Common myeloid progenitor, CD34-positive (primary cell): ENCODE measurements around the gene DBN1.

Source experiments
- CTCF ChIA-PET: fragments of 350-600 bp; sonication (Branson Sonifier 250); formaldehyde crosslinking; loops from one replicate; lab custom pipeline; 2021; ENCODE audit warnings: antibody characterized with exemption; lab: Charles Lee
- POLR2A ChIA-PET: fragments of 350-600 bp; sonication (Branson Sonifier 250); formaldehyde crosslinking; loops from one replicate; lab custom pipeline; 2021; ENCODE audit warnings: antibody characterized with exemption; lab: Charles Lee
- DNase-seq, 3 donors: peaks; one replicate each; pipeline versions ENCODE4 v3.0.0 to v3.0.0-alpha.2; 2013
- H3K27ac ChIP-seq, 2 experiments: 1 replicate in 1 of 2; 2 replicates in 1 of 2; pipeline ENCODE4 v1.7.0; 2013; ENCODE audit warnings: inconsistent platforms in 2 of 2, low read length in 2 of 2, mild to moderate bottlenecking in 2 of 2, low read depth in 1 of 2, moderate library complexity in 1 of 2; ENCODE audit not compliant: severe bottlenecking in 2 of 2, insufficient read depth in 1 of 2, poor library complexity in 1 of 2
- H3K27me3 ChIP-seq, 5 experiments: replicated peaks in 2 of 5; 1 replicate in 3 of 5; 2 replicates in 2 of 5; pipeline versions ENCODE4 v1.6.1 to v1.7.0; 2013; ENCODE audit warnings: low read length in 4 of 5, mild to moderate bottlenecking in 2 of 5, moderate library complexity in 2 of 5, inconsistent platforms in 1 of 5; ENCODE audit not compliant: insufficient read depth in 5 of 5, control insufficient read depth in 4 of 5
- H3K36me3 ChIP-seq, 4 experiments: 1 replicate in 2 of 4; 2 replicates in 2 of 4; pipeline versions ENCODE4 v1.6.1 to v1.7.0; 2013; ENCODE audit warnings: low read length in 3 of 4, control low read depth in 1 of 4, mild to moderate bottlenecking in 1 of 4; ENCODE audit not compliant: control insufficient read depth in 4 of 4, insufficient read depth in 4 of 4
- H3K4me1 ChIP-seq, 4 experiments: 1 replicate in 3 of 4; 2 replicates in 1 of 4; pipeline versions ENCODE4 v1.6.1 to v1.7.1; 2013; ENCODE audit warnings: low read length in 3 of 4, mild to moderate bottlenecking in 3 of 4, control low read depth in 1 of 4, inconsistent platforms in 1 of 4, moderate library complexity in 1 of 4; ENCODE audit not compliant: control insufficient read depth in 4 of 4, insufficient read depth in 4 of 4; ENCODE audit errors: control extremely low read depth in 1 of 4
- H3K4me3 ChIP-seq, 7 experiments: 1 replicate in 4 of 7; 2 replicates in 3 of 7; pipeline versions ENCODE4 v1.5.1 to v1.7.0; 2013; ENCODE audit warnings: mild to moderate bottlenecking in 7 of 7, low read length in 6 of 7, moderate library complexity in 6 of 7, inconsistent platforms in 2 of 7, low read depth in 2 of 7, control low read depth in 1 of 7; ENCODE audit not compliant: insufficient read depth in 4 of 7, control insufficient read depth in 1 of 7; ENCODE audit errors: extremely low read depth in 1 of 7
- H3K9me3 ChIP-seq, 5 experiments: 1 replicate in 4 of 5; 2 replicates in 1 of 5; pipeline versions ENCODE4 v1.6.1 to v1.7.1; 2013; ENCODE audit warnings: low read length in 4 of 5, mild to moderate bottlenecking in 2 of 5, inconsistent platforms in 1 of 5, low read depth in 1 of 5, moderate library complexity in 1 of 5; ENCODE audit not compliant: control insufficient read depth in 4 of 5, insufficient read depth in 2 of 5; ENCODE audit errors: control extremely low read depth in 1 of 5
- WGBS: methylation state at CpG from one replicate; pipeline ENCODE4 v1.1.5; 2013; ENCODE audit not compliant: insufficient coverage; 5-methylcytosine and 5-hydroxymethylcytosine counted together

DBN1 gene

GRCh38 chr5:177509991-177510566, 36.6 kb upstream of the DBN1 start:
- peak overlapping the region; percentile 58 to 82 for H3K27ac ChIP-seq
- 23% methylated on average over 7 of the region's 11 CpGs for WGBS
- H3K27me3 ChIP-seq: no peaks in the 10 kb centered on the region
- peaks cover 0 to 56% (median 49%) of the 10 kb centered on the region in 4 experiments for H3K36me3 ChIP-seq
- ChIA-PET POLR2A (interaction anchor here (0.6 to 1.0 kb wide), 2 partner anchors 56 to 396 kb away, joined by 3 read pairs; no protein-coding TSS in a partner anchor), CTCF (interaction anchor here (1.2 to 12.3 kb wide), 8 partner anchors 11 to 120 kb away, joined by 3 to 206 read pairs (median 4); partner anchors contain the start of gene PDLIM7)
- H3K4me3 ChIP-seq: peak overlapping the region; percentile 3 to 83 (median 71)
- peak in 2 of 3 donors; percentile 24 to 46 for DNase-seq
- peaks cover 3 to 51% (median 47%) of the 10 kb centered on the region in 4 experiments for H3K4me1 ChIP-seq
- no peaks in the 10 kb centered on the region for H3K9me3 ChIP-seq

DNA sequence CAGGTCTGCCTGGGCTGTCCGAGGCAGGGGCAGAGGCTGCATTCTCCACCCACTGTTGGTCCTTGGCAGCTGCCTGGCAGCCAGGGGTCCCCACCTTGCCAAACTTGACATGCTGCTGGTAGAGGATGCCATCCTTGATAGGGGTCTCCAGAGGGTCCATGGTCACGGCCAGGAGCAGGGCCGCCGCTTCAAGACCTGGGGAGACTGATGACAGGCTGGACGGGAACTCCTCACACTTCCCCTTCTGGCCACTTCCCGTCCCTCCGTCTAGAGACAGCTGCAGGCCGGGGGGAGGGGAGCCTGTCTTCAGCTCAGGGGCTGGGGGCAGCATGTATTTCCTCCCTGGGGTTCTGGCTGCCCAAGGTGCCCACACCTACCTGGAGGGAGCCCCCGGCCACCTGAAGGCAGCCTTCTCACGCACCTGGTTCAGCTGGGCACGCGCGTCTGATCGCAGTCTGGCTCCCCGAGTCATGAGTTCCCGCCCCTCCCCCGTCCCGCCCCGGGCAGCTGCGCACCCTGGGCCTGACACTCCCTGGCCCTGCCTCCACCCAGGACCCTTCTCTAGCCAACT, 36.0 kb upstream of the DBN1 start, which contains the start of gene DOK3:
Gene DOK3, minus strand, starts transcription at position 446 of the 571 bp plus-strand sequence. Its CDS starts 286 bp downstream, at position 160.
- Histone ChIP-seq H3K4me1 (peaks cover 3 to 51% (median 47%) of the 10 kb centered on the region in 4 experiments), H3K27ac (peak within 1 kb of the TSS; percentile 58 to 82), H3K36me3 (peaks cover 0 to 56% (median 48%) of the 10 kb centered on the region in 4 experiments), H3K9me3 (no peaks in the 10 kb centered on the region), H3K4me3 (peak within 1 kb of the TSS; percentile 28 to 83 (median 71)), H3K27me3 (no peaks in the 10 kb centered on the region)
- POLR2A ChIA-PET: interaction anchor here (0.6 to 1.3 kb wide), 4 partner anchors 12 to 395 kb away, joined by 3 to 6 read pairs (median 3); partner anchors contain the start of genes PDLIM7 and TMED9
- WGBS: 3% methylated on average over 16 of the region's 20 CpGs
- CTCF ChIA-PET: interaction anchor here (1.0 to 12.3 kb wide), 14 partner anchors 12 to 200 kb away, joined by 3 to 206 read pairs (median 6); partner anchors contain the start of genes PDLIM7 and PFN3
- peak in 2 of 3 donors; percentile 32 to 45 for DNase-seq

DNA sequence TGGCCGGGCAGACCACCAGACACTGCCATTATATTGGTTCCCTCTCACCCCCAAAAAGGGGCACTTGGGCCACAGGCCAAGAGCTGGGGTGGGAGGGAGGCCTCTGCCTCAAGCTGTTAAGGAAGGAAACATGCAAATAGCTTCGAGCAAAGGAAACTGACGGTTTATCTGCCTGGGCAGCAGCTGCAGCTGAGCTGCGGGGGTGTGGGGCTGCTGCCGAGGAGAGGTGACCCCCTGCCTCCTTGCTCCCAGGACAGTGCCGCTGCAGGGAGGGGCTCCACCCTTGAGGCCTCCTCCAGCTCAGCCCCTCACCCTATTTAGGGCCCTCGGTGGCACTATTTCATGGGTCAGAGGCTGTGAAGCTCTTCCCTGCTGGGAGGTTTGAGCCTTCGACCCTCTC, 35.4 kb upstream of the DBN1 start:
- ChIA-PET POLR2A (interaction anchor here (0.6 to 1.4 kb wide), 4 partner anchors 11 to 53 kb away, joined by 3 to 6 read pairs (median 4); partner anchors contain the start of gene PDLIM7), CTCF (interaction anchor here (1.0 to 12.3 kb wide), 18 partner anchors 13 to 199 kb away, joined by 3 to 206 read pairs (median 4); partner anchors contain the start of genes PDLIM7, PFN3 and SLC34A1)
- DNase-seq: peak in 2 of 3 donors; percentile 84 to 89
- Histone ChIP-seq H3K27ac (peak overlapping the region; percentile 58 to 82), H3K9me3 (no peaks in the 10 kb centered on the region), H3K4me1 (peaks cover 3 to 51% (median 47%) of the 10 kb centered on the region in 4 experiments), H3K4me3 (peak overlapping the region; percentile 28 to 83 (median 71)), H3K36me3 (peaks cover 0 to 56% (median 46%) of the 10 kb centered on the region in 4 experiments), H3K27me3 (no peaks in the 10 kb centered on the region)
- 0% methylated on average over 7 of the region's 8 CpGs for WGBS

- POLR2A ChIA-PET: interaction anchor here (1.1 to 1.4 kb wide), 3 partner anchors 11 to 45 kb away, joined by 3 to 6 read pairs (median 5); partner anchors contain the start of gene PDLIM7
- H3K4me1 ChIP-seq: peaks cover 3 to 51% (median 47%) of the 10 kb centered on the region in 4 experiments
- DNase-seq: peak in 1 of 3 donors; percentile 46
- H3K27me3 ChIP-seq: no peaks in the 10 kb centered on the region
- WGBS: 7% methylated on average over 16 of the region's 26 CpGs
- CTCF ChIA-PET: interaction anchor here (1.0 to 12.3 kb wide), 21 partner anchors 11 to 199 kb away, joined by 3 to 206 read pairs (median 4); partner anchors contain the start of genes PDLIM7 and SLC34A1
- no peaks in the 10 kb centered on the region for H3K9me3 ChIP-seq
- peaks cover 0 to 56% (median 48%) of the 10 kb centered on the region in 4 experiments for H3K36me3 ChIP-seq
- peak overlapping the region; percentile 58 to 82 for H3K27ac ChIP-seq
- H3K4me3 ChIP-seq: peak overlapping the region in 6 of 7 experiments; percentile 49 to 83 (median 74)
Measured at GRCh38 chr5:177508221-177508611, 34.8 kb upstream of the DBN1 start.

DNA sequence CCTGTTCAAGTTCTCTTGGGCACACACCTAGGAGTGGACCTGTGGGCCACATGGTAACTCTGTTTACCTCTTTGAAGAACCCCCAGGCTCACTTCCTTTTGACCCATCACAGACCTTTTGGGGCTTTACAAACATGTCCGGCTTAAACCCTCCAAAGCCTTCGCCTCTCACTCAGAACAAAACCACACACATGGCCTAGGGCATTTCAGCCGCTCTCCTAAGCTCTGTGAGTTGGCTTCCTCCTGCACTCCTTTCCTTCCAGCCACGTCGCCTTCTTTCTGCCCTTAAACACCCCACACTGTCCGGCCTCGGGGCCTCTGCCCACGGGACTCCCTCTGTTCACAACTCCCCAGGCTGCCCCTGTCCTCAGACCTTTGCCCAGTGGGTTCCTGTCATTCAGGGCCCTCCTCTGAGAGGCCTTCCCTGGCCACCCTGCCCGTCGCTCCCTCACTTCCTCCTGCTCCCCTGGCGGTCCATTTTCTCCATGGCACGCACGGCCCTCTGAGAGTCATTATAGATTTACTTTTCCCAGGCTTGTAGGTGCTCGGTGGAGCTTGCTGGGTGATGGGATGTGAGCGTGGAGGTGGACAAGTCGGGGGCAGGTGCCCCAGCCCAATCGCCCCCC, 34.3 kb upstream of the DBN1 start:
- H3K27ac ChIP-seq: peak overlapping the region; percentile 64 to 82
- peaks cover 0 to 56% (median 48%) of the 10 kb centered on the region in 4 experiments for H3K36me3 ChIP-seq
- no peaks in the 10 kb centered on the region for H3K27me3 ChIP-seq
- no peaks in the 10 kb centered on the region for H3K9me3 ChIP-seq
- DNase-seq: peak in 2 of 3 donors; percentile 48 to 64
- H3K4me3 ChIP-seq: peak overlapping the region in 6 of 7 experiments; percentile 49 to 83 (median 74)
- ChIA-PET CTCF (interaction anchor here (1.0 to 12.3 kb wide), 21 partner anchors 8 to 198 kb away, joined by 3 to 206 read pairs (median 5); partner anchors contain the start of genes PDLIM7 and SLC34A1), POLR2A (interaction anchor here (0.6 to 1.4 kb wide), 5 partner anchors 10 to 54 kb away, joined by 3 to 6 read pairs (median 4); partner anchors contain the start of gene PDLIM7)
- 6% methylated on average over 8 of the region's 17 CpGs for WGBS
- peaks cover 3 to 51% (median 47%) of the 10 kb centered on the region in 4 experiments for H3K4me1 ChIP-seq

- Histone ChIP-seq H3K9me3 (no peaks in the 10 kb centered on the region), H3K27ac (peak overlapping the region; percentile 64 to 82), H3K4me3 (peak overlapping the region in 3 of 7 experiments; percentile 77 to 83 (median 80)), H3K4me1 (peaks cover 3 to 51% (median 47%) of the 10 kb centered on the region in 4 experiments), H3K36me3 (peaks cover 0 to 56% (median 46%) of the 10 kb centered on the region in 4 experiments), H3K27me3 (no peaks in the 10 kb centered on the region)
- ChIA-PET CTCF (interaction anchor here (1.0 to 12.3 kb wide), 17 partner anchors 9 to 198 kb away, joined by 3 to 206 read pairs (median 5); partner anchors contain the start of genes PDLIM7 and SLC34A1), POLR2A (interaction anchor here (0.6 to 0.7 kb wide), 2 partner anchors 10 to 53 kb away, joined by 3 to 4 read pairs; partner anchors contain the start of gene PDLIM7)
- 85% methylated on average over 8 of the region's 9 CpGs for WGBS
- peak in 2 of 3 donors; percentile 76 to 79 for DNase-seq
Measured at GRCh38 chr5:177507165-177507564, 33.7 kb upstream of the DBN1 start.
